GM12892 (cell line): Measurements from ENCODE around the gene CACHD1.
"Not testable (repeated sequence)": the region's sequence is repeated elsewhere in the genome, so short reads cannot be mapped to it uniquely, and the experiment has no call there.

Source experiments
- POLR2A ChIP-seq: IDR thresholded peaks from 2 replicates; pipeline ENCODE4 v1.6.1; 2011; ENCODE audit warnings: low read depth, low read length, control low read depth
- POLR2AphosphoS5 ChIP-seq: IDR thresholded peaks from 2 replicates; pipeline ENCODE4 v1.6.1; 2011; ENCODE audit warnings: low read depth, low read length, control low read depth

GRCh38 chr1:64740687-64741086 lies 270.8 kb downstream of the CACHD1 start:
- TF ChIP-seq POLR2AphosphoS5, POLR2A: not testable (repeated sequence)
